Stimulated activated CD4-positive, alpha-beta T cell treated with anti-CD3 and anti-CD28 coated beads, Interleukin-4, amount 100 ng/mL, for 1 hour (primary cell): ENCODE results near the gene ANKRD28.

ENCODE experiments used
- DNase-seq: peaks from one replicate; pipeline ENCODE4 v3.0.0-alpha.2; 2020

The ANKRD28 gene

GRCh38 chr3:15722877-15723623 is 74.7 kb downstream of the ANKRD28 start:
- DNase-seq: no peak

GRCh38 chr3:15716178-15716577 is 81.6 kb downstream of the ANKRD28 start:
- no peak for DNase-seq

- DNase-seq: no peak
Measured at GRCh38 chr3:15714448-15714847, 83.3 kb downstream of the ANKRD28 start.

GRCh38 chr3:15713364-15713763 is 84.4 kb downstream of the ANKRD28 start:
- DNase-seq: no peak

- DNase-seq: no peak
Measured at GRCh38 chr3:15711281-15711680, 86.5 kb downstream of the ANKRD28 start.

- DNase-seq: no peak
Measured at GRCh38 chr3:15708882-15709677, 88.7 kb downstream of the ANKRD28 start.

- DNase-seq: no peak
Measured at GRCh38 chr3:15707779-15708178, 90.0 kb downstream of the ANKRD28 start.

- DNase-seq: no peak
Measured at GRCh38 chr3:15703346-15703745, 94.4 kb downstream of the ANKRD28 start.

GRCh38 chr3:15694628-15695027 is 103.2 kb downstream of the ANKRD28 start:
- no peak for DNase-seq

- no peak for DNase-seq
Measured at GRCh38 chr3:15693355-15693754, 104.4 kb downstream of the ANKRD28 start.

GRCh38 chr3:15690748-15691147 is 107.0 kb downstream of the ANKRD28 start:
- DNase-seq: no peak

GRCh38 chr3:15690230-15690629 is 107.5 kb downstream of the ANKRD28 start:
- no peak for DNase-seq

GRCh38 chr3:15685927-15686326 is 111.9 kb downstream of the ANKRD28 start:
- no peak for DNase-seq

- DNase-seq: no peak
Measured at GRCh38 chr3:15683253-15683652, 114.5 kb downstream of the ANKRD28 start.

- no peak for DNase-seq
Measured at GRCh38 chr3:15682561-15683185, 115.1 kb downstream of the ANKRD28 start.

- DNase-seq: no peak
Measured at GRCh38 chr3:15681668-15682067, 116.1 kb downstream of the ANKRD28 start.

GRCh38 chr3:15679306-15679705 is 118.5 kb downstream of the ANKRD28 start:
- no peak for DNase-seq

- no peak for DNase-seq
Measured at GRCh38 chr3:15676259-15676658, 121.5 kb downstream of the ANKRD28 start.

- no peak for DNase-seq
Measured at GRCh38 chr3:15673536-15673935, 124.2 kb downstream of the ANKRD28 start.

GRCh38 chr3:15667484-15667883 is 130.3 kb downstream of the ANKRD28 start:
- DNase-seq: no peak

GRCh38 chr3:15666277-15666676 is 131.5 kb downstream of the ANKRD28 start:
- DNase-seq: no peak

GRCh38 chr3:15665510-15666150 is 132.1 kb downstream of the ANKRD28 start:
- DNase-seq: no peak

GRCh38 chr3:15664144-15664543 is 133.6 kb downstream of the ANKRD28 start:
- no peak for DNase-seq
